ENCODE results near the gene ZNF319.

- TF ChIP-seq FOSL1 (IDR thresholded peaks at IDR 0.05; ENCODE audit: insufficient read depth, low read depth, low read length) (no peak), POLR2AphosphoS5 (IDR thresholded peaks at IDR 0.05; ENCODE audit: low read depth, low read length) (no peak), EP300 (IDR thresholded peaks at IDR 0.05; ENCODE audit: borderline replicate concordance in 1 of 2, low read depth in 2 of 2, low read length in 2 of 2) (no peak), EZH2 (IDR thresholded peaks at IDR 0.05; ENCODE audit: low read depth, low read length, severe bottlenecking) (no peak), CEBPB (IDR thresholded peaks at IDR 0.05; ENCODE audit: low read depth, low read length) (no peak), ATF3 (IDR thresholded peaks at IDR 0.05; ENCODE audit: insufficient read depth, low read depth, low read length) (no peak), CTCF (IDR thresholded peaks at IDR 0.05; ENCODE audit: control extremely low read depth in 1 of 3, insufficient read depth in 1 of 3, low read depth in 1 of 3, low read length in 3 of 3) (no peak), SP1 (IDR thresholded peaks at IDR 0.05; ENCODE audit: low read depth, low read length) (no peak), POLR2A (IDR thresholded peaks at IDR 0.05; ENCODE audit: control extremely low read depth in 1 of 2, low read depth in 2 of 2, low read length in 2 of 2) (no peak), BRCA1 (IDR thresholded peaks at IDR 0.05; ENCODE audit: low read depth, low read length) (no peak), USF2 (IDR thresholded peaks at IDR 0.05; ENCODE audit: low read length) (no peak), CBX5 (IDR thresholded peaks at IDR 0.05; ENCODE audit: low read depth, low read length) (no peak)
Observed at GRCh38 chr16:58029410-58029809, 28.9 kb upstream of the ZNF319 start.
